Parathyroid adenoma (tissue), 2 donors: ENCODE data around the gene SYT13.

ENCODE experiments used
- H2AFZ ChIP-seq: fragments of 300-600 bp; sonication (generic); one replicate; pipeline ENCODE4 v1.7.0; 2017; ENCODE audit warnings: antibody characterized with exemption, mild to moderate bottlenecking
- H3K27ac ChIP-seq: fragments of 300-600 bp; sonication (generic); one replicate; pipeline ENCODE4 v1.7.0; 2017
- H3K27me3 ChIP-seq: fragments of 300-600 bp; sonication (generic); one replicate; pipeline ENCODE4 v1.7.0; 2017; ENCODE audit warnings: low read length; ENCODE audit not compliant: control insufficient read depth, insufficient read depth
- H3K36me3 ChIP-seq: fragments of 300-600 bp; sonication (generic); one replicate; pipeline ENCODE4 v1.7.0; 2017; ENCODE audit warnings: low read length; ENCODE audit not compliant: control insufficient read depth, insufficient read depth
- H3K4me1 ChIP-seq: fragments of 300-600 bp; sonication (generic); one replicate; pipeline ENCODE4 v1.7.0; 2017; ENCODE audit warnings: control low read depth
- H3K4me2 ChIP-seq: fragments of 300-600 bp; sonication (generic); one replicate; pipeline ENCODE4 v1.7.0; 2017; ENCODE audit warnings: low read length
- H3K4me3 ChIP-seq: fragments of 300-600 bp; sonication (generic); one replicate; pipeline ENCODE4 v1.7.0; 2017; ENCODE audit warnings: low read depth, low read length
- H3K79me2 ChIP-seq: fragments of 300-600 bp; sonication (generic); one replicate; pipeline ENCODE4 v1.7.0; 2017; ENCODE audit warnings: control low read depth
- H3K9ac ChIP-seq: fragments of 300-600 bp; sonication (generic); one replicate; pipeline ENCODE4 v1.7.0; 2017; ENCODE audit warnings: mild to moderate bottlenecking
- H3K9me3 ChIP-seq: fragments of 300-600 bp; sonication (generic); one replicate; pipeline ENCODE4 v1.7.0; 2017; ENCODE audit warnings: low read length; ENCODE audit not compliant: control insufficient read depth
- TF ChIP-seq, protein P1 (sequence below): fragments of 300-600 bp; sonication (generic); IDR thresholded peaks from one replicate; pipeline ENCODE4 v1.7.0; 2017; ENCODE audit warnings: antibody characterized with exemption, mild to moderate bottlenecking
- donor health status: primary hyperparathyroidism.

The SYT13 gene

DNA sequence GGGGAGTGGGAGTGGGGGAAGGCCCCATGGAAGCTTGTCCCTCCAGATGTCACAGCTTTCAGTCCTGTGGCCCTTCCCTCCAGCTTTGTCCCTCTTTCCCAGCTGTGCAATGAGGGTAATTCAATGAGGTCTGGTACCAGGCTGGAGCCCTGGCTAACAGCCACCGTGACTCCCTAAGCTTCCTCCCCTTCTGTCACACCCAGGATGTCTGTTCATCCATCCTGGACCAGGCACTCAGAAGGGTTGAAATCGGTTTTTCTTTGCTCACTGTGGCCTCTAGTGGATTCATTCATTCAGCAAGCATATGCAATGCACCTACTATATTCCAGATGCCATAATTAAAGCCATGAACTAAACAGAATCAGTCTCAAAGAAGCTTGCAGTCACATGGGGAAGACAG is 38.7 kb downstream of the SYT13 start:
- no peaks in the 10 kb centered on the region for H3K9me3 ChIP-seq
- H3K27me3 ChIP-seq, result no peaks in the 10 kb centered on the region
- no peak overlapping the region for H3K9ac ChIP-seq
- H2AFZ ChIP-seq, result no peak overlapping the region
- TF ChIP-seq, protein P1, sequence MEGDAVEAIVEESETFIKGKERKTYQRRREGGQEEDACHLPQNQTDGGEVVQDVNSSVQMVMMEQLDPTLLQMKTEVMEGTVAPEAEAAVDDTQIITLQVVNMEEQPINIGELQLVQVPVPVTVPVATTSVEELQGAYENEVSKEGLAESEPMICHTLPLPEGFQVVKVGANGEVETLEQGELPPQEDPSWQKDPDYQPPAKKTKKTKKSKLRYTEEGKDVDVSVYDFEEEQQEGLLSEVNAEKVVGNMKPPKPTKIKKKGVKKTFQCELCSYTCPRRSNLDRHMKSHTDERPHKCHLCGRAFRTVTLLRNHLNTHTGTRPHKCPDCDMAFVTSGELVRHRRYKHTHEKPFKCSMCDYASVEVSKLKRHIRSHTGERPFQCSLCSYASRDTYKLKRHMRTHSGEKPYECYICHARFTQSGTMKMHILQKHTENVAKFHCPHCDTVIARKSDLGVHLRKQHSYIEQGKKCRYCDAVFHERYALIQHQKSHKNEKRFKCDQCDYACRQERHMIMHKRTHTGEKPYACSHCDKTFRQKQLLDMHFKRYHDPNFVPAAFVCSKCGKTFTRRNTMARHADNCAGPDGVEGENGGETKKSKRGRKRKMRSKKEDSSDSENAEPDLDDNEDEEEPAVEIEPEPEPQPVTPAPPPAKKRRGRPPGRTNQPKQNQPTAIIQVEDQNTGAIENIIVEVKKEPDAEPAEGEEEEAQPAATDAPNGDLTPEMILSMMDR, result no peak
- H3K79me2 ChIP-seq, result no peaks in the 10 kb centered on the region
- H3K27ac ChIP-seq, result no peak overlapping the region
- H3K4me2 ChIP-seq, result no peak overlapping the region
- H3K36me3 ChIP-seq, result no peaks in the 10 kb centered on the region
- H3K4me1 ChIP-seq, result no peaks in the 10 kb centered on the region
- no peak overlapping the region for H3K4me3 ChIP-seq

DNA sequence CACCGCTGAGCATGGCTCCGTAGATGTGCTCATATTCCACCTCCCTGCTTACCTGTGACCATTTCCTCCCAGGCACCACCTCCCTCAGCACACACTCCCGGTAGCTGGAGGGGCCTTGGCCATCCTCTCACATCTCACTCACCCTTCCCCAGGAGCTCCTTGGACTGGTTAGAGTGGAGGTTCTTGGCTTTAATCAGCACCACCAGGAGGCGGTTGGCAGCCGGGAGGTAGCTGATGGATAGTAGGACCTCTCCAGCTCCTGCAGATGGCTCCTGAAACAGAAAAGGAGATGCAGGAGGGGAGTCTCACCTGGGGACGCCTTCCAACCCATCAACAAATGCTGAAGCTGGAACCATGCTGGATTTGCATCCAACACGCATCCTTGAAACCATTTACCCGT is 39.9 kb downstream of the SYT13 start:
- Histone ChIP-seq H3K4me1 (no peaks in the 10 kb centered on the region), H3K36me3 (no peaks in the 10 kb centered on the region), H3K27me3 (no peaks in the 10 kb centered on the region), H3K9me3 (no peaks in the 10 kb centered on the region), H3K9ac (no peak overlapping the region), H3K79me2 (no peaks in the 10 kb centered on the region), H3K4me2 (no peak overlapping the region), H3K27ac (no peak overlapping the region), H3K4me3 (no peak overlapping the region), H2AFZ (no peak overlapping the region)
- TF ChIP-seq, protein P1, result no peak

DNA sequence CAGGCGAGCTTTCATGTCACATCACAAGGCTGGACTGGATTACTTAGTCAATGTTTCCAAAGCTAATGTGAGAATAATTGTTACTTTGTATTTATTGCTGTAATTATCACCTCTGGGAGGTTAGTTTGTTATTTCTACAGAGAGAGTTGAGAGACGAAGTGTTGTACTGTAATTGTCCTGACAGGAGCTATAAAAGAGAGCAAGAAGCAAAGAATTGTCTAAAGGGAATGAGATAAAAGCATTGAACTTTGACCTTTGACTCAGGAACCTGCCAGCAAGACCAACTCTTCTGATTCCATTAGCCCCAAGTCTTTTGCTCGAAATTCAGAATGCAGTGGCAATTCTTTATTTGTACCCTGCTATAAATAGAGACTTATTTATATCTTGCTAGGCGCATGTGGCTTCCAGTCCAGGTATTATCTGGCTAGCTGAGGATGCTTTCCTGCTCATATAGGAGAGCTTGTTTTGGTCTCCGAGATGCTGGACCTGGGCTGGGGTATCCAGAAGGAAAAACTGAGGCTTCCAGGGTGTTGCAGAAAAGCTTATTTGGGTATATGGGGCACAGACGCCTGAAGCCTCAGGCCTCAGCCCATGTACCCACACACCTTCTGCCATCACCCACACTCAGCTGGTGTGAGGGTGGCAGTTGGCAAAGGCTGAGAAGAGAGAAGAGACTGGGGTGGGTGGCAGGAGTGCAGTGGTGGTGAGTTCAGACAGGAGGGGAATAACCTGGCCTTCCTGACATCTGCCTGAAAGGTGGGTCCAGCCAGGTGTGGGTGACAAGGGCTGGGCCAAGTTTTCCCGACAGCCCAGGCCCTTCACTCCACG is 40.7 kb downstream of the SYT13 start:
- Histone ChIP-seq H3K9ac (no peak overlapping the region), H3K27ac (no peak overlapping the region)

DNA sequence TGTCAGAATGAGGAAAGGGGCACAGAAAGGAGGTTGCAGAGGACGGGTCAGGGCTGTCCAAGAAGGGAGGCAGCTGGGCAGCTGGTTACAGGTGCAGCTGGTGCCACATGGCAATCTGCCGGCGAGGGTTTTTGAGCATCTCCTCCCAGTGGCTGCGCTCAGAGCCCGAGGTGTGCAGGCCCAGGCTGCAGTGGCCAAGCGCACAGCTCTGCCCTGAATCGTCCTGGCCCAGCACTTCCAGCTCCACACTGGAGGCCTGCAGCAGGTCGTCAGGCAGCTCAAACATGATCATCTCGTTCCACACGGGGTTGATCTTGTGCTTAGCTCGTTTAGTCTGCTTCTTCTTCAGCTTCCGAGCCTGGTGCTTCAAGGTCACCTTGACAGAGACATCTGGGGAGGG is 42.2 kb downstream of the SYT13 start:
- no peaks in the 10 kb centered on the region for H3K27me3 ChIP-seq
- no peaks in the 10 kb centered on the region for H3K79me2 ChIP-seq
- H3K9ac ChIP-seq, result no peak overlapping the region
- no peak overlapping the region for H3K4me2 ChIP-seq
- no peaks in the 10 kb centered on the region for H3K36me3 ChIP-seq
- TF ChIP-seq, protein P1, result no peak
- H3K9me3 ChIP-seq, result no peaks in the 10 kb centered on the region
- H3K4me1 ChIP-seq, result no peaks in the 10 kb centered on the region
- no peak overlapping the region for H2AFZ ChIP-seq
- H3K4me3 ChIP-seq, result no peak overlapping the region
- no peak overlapping the region for H3K27ac ChIP-seq

More for the DNA sequence above, 40.7 kb downstream of the SYT13 start:
- no peak overlapping the region for H3K4me2 ChIP-seq
- H3K27me3 ChIP-seq, result no peaks in the 10 kb centered on the region
- no peaks in the 10 kb centered on the region for H3K36me3 ChIP-seq
- TF ChIP-seq, protein P1, result no peak
- no peak overlapping the region for H2AFZ ChIP-seq
- H3K4me1 ChIP-seq, result no peaks in the 10 kb centered on the region
- H3K4me3 ChIP-seq, result no peak overlapping the region
- no peaks in the 10 kb centered on the region for H3K79me2 ChIP-seq
- no peaks in the 10 kb centered on the region for H3K9me3 ChIP-seq

DNA sequence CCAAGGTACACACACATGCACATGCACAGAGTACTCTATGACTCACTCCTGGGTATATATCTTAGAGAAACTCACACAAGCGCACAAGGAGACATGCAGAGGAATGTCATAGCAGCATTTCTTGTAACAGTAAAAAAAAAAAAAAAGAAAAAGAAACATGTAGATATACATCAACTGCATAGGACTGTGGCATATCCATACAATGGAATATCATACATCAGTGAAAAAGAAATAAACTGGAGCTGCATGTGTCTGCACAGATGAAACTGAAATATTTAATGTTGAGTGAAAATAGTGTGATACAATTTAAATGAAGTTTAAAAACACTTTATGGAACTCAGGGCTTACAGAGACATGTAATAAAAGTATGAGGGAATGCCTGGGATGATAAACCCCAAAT is 46.4 kb downstream of the SYT13 start:
- Histone ChIP-seq H3K4me2 (no peak overlapping the region), H3K27ac (no peak overlapping the region), H3K4me3 (no peak overlapping the region), H2AFZ (no peak overlapping the region), H3K36me3 (no peaks in the 10 kb centered on the region), H3K4me1 (no peaks in the 10 kb centered on the region), H3K9ac (no peak overlapping the region), H3K79me2 (no peaks in the 10 kb centered on the region), H3K27me3 (no peaks in the 10 kb centered on the region), H3K9me3 (no peaks in the 10 kb centered on the region)
- TF ChIP-seq, protein P1, result no peak
